ENCODE results near the gene ACAP3.

ACAP3 gene

GRCh38 chr1:1304331-1305299 is 3.1 kb downstream of the ACAP3 start:
- ATAC-seq: peak; percentile 50

GRCh38 chr1:1303736-1304135 is 4.0 kb downstream of the ACAP3 start:
- ATAC-seq: no peak
- TF ChIP-seq TCF4 (CRISPR knock-in tag; IDR thresholded peaks at IDR 0.05; ENCODE audit: borderline replicate concordance) (no peak), ZNF565 (CRISPR knock-in tag; conservative IDR thresholded peaks at IDR 0.05; ENCODE audit: low read depth) (no peak), ZFP3 (CRISPR knock-in tag; IDR thresholded peaks at IDR 0.05) (no peak), ISL1 (CRISPR knock-in tag; IDR thresholded peaks at IDR 0.05) (no peak), ZNF70 (CRISPR knock-in tag; IDR thresholded peaks at IDR 0.05) (no peak), ESRRG (CRISPR knock-in tag; IDR thresholded peaks at IDR 0.05) (no peak), CREB5 (CRISPR knock-in tag; IDR thresholded peaks at IDR 0.05; ENCODE audit: low read depth) (no peak), ZNF8 (CRISPR knock-in tag; IDR thresholded peaks at IDR 0.05) (no peak), CSDC2 (CRISPR knock-in tag; IDR thresholded peaks at IDR 0.05) (no peak), TOX (CRISPR knock-in tag; IDR thresholded peaks at IDR 0.05; ENCODE audit: borderline replicate concordance) (no peak), PPARA (CRISPR knock-in tag; IDR thresholded peaks at IDR 0.05; ENCODE audit: borderline replicate concordance) (no peak), ZC3H10 (CRISPR knock-in tag; IDR thresholded peaks at IDR 0.05) (no peak), SNAI2 (CRISPR knock-in tag; IDR thresholded peaks at IDR 0.05) (no peak)
- TF ChIP-seq, protein P1, sequence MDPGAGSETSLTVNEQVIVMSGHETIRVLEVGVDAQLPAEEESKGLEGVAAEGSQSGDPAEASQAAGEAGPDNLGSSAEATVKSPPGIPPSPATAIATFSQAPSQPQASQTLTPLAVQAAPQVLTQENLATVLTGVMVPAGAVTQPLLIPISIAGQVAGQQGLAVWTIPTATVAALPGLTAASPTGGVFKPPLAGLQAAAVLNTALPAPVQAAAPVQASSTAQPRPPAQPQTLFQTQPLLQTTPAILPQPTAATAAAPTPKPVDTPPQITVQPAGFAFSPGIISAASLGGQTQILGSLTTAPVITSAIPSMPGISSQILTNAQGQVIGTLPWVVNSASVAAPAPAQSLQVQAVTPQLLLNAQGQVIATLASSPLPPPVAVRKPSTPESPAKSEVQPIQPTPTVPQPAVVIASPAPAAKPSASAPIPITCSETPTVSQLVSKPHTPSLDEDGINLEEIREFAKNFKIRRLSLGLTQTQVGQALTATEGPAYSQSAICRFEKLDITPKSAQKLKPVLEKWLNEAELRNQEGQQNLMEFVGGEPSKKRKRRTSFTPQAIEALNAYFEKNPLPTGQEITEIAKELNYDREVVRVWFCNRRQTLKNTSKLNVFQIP (CRISPR knock-in tag; IDR thresholded peaks at IDR 0.05; ENCODE audit: borderline replicate concordance, low read depth): no peak
- TF ChIP-seq, protein P2, sequence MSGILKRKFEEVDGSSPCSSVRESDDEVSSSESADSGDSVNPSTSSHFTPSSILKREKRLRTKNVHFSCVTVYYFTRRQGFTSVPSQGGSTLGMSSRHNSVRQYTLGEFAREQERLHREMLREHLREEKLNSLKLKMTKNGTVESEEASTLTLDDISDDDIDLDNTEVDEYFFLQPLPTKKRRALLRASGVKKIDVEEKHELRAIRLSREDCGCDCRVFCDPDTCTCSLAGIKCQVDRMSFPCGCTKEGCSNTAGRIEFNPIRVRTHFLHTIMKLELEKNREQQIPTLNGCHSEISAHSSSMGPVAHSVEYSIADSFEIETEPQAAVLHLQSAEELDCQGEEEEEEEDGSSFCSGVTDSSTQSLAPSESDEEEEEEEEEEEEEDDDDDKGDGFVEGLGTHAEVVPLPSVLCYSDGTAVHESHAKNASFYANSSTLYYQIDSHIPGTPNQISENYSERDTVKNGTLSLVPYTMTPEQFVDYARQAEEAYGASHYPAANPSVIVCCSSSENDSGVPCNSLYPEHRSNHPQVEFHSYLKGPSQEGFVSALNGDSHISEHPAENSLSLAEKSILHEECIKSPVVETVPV (CRISPR knock-in tag; IDR thresholded peaks at IDR 0.05): no peak

More at GRCh38 chr1:1304331-1305299, 3.1 kb downstream of the ACAP3 start:
- TF ChIP-seq CREB5 (CRISPR knock-in tag; IDR thresholded peaks at IDR 0.05; ENCODE audit: low read depth) (peak; percentile 75; the same call in 1 of the 2 replicates), TOX (CRISPR knock-in tag; IDR thresholded peaks at IDR 0.05; ENCODE audit: borderline replicate concordance) (no peak), ARNTL (CRISPR knock-in tag; IDR thresholded peaks at IDR 0.05; ENCODE audit: borderline replicate concordance, low read depth) (0 out of 2 replicates have a peak, but pooled peaks have one; percentile 56), PPARA (CRISPR knock-in tag; IDR thresholded peaks at IDR 0.05; ENCODE audit: borderline replicate concordance) (peak; percentile 17; the same call in 1 of the 2 replicates), TCF4 (CRISPR knock-in tag; IDR thresholded peaks at IDR 0.05; ENCODE audit: borderline replicate concordance) (peak; percentile 23; the same call in 1 of the 2 replicates), ZFP30 (CRISPR knock-in tag; IDR thresholded peaks at IDR 0.05) (no peak; the same call in 1 of the 2 replicates), SNAI2 (CRISPR knock-in tag; IDR thresholded peaks at IDR 0.05) (no peak), ZNF8 (CRISPR knock-in tag; IDR thresholded peaks at IDR 0.05) (0 out of 2 replicates have a peak, but pooled peaks have one; percentile 17), ZNF565 (CRISPR knock-in tag; conservative IDR thresholded peaks at IDR 0.05; ENCODE audit: low read depth) (no peak), BACH2 (CRISPR knock-in tag; IDR thresholded peaks at IDR 0.05; ENCODE audit: borderline replicate concordance) (no peak), OSR1 (CRISPR knock-in tag; IDR thresholded peaks at IDR 0.05) (no peak), CSDC2 (CRISPR knock-in tag; IDR thresholded peaks at IDR 0.05) (0 out of 2 replicates have a peak, but pooled peaks have one; percentile 71), RARB (CRISPR knock-in tag; IDR thresholded peaks at IDR 0.05) (no peak), GLIS3 (CRISPR knock-in tag; IDR thresholded peaks at IDR 0.05) (no peak), ZFP3 (CRISPR knock-in tag; IDR thresholded peaks at IDR 0.05) (no peak)
- TF ChIP-seq, protein P1 (CRISPR knock-in tag; IDR thresholded peaks at IDR 0.05; ENCODE audit: borderline replicate concordance, low read depth): no peak
- TF ChIP-seq, protein P3, sequence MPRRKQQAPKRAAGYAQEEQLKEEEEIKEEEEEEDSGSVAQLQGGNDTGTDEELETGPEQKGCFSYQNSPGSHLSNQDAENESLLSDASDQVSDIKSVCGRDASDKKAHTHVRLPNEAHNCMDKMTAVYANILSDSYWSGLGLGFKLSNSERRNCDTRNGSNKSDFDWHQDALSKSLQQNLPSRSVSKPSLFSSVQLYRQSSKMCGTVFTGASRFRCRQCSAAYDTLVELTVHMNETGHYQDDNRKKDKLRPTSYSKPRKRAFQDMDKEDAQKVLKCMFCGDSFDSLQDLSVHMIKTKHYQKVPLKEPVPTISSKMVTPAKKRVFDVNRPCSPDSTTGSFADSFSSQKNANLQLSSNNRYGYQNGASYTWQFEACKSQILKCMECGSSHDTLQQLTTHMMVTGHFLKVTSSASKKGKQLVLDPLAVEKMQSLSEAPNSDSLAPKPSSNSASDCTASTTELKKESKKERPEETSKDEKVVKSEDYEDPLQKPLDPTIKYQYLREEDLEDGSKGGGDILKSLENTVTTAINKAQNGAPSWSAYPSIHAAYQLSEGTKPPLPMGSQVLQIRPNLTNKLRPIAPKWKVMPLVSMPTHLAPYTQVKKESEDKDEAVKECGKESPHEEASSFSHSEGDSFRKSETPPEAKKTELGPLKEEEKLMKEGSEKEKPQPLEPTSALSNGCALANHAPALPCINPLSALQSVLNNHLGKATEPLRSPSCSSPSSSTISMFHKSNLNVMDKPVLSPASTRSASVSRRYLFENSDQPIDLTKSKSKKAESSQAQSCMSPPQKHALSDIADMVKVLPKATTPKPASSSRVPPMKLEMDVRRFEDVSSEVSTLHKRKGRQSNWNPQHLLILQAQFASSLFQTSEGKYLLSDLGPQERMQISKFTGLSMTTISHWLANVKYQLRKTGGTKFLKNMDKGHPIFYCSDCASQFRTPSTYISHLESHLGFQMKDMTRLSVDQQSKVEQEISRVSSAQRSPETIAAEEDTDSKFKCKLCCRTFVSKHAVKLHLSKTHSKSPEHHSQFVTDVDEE (CRISPR knock-in tag; IDR thresholded peaks at IDR 0.05): peak; percentile 78; the same call in 1 of the 2 replicates
